HepG2 (cell line): ENCODE measurements around the gene RDH11. TPM values are rescaled to one million over a fixed set of nuclear protein-coding genes. Genes with fewer than 3 reads are reported as not detected.

Experiments used
- ATAC-seq: fragments of 200-7000 bp; cut with Tn5 transposase; 3 replicates; pipeline ENCODE4 v1.9.1; 2020; ENCODE audit warnings: mild to moderate bottlenecking, moderate library complexity
- BruUV-seq: library from RNA; stranded (reverse); fragments of 400-500 nt; replicated peaks from 2 replicates; lab custom pipeline; 2021; lab: Mats Ljungman, UMichigan
- CTCF ChIA-PET: fragments of 300-600 bp; formaldehyde crosslinking; extraction: SDS; loops from one replicate; lab custom pipeline; 2021; ENCODE audit warnings: low total read pairs, inconsistent platforms, low intra/inter-chr PET ratio; lab: Yijun Ruan, JAX
- POLR2A ChIA-PET: fragments of 350-600 bp; sonication (Branson Sonifier 250); formaldehyde crosslinking; loops from one replicate; lab custom pipeline; 2020; ENCODE audit warnings: antibody characterized with exemption, inconsistent platforms; lab: Yijun Ruan, JAX
- DNase-seq: peaks from one replicate; pipeline ENCODE4 v3.0.0-alpha.2; 2015; ENCODE audit warnings: low spot score
- FAIRE-seq: peaks from 3 replicates; lab custom pipeline; 2011; peaks lifted over from hg19 to GRCh38; lab: Jason Lieb, UNC
- H2AFZ ChIP-seq: one replicate; pipeline ENCODE4 v1.6.1; 2011; ENCODE audit warnings: low read length, inconsistent platforms
- H3K27ac ChIP-seq: fragments of 300-600 bp; 3 replicates; pipeline ENCODE4 v1.8.0; 2011; ENCODE audit warnings: mixed run types, mild to moderate bottlenecking, mixed read lengths, low read length, inconsistent platforms; ENCODE audit not compliant: insufficient read depth; ENCODE audit errors: extremely low read length
- H3K27me3 ChIP-seq, 2 experiments: fragments of 200-600 bp in 1 of 2; 2 replicates in 1 of 2; 3 replicates in 1 of 2; pipeline versions ENCODE4 v1.6.0 to v1.8.0; 2011; ENCODE audit warnings: low read length in 2 of 2, mild to moderate bottlenecking in 2 of 2, moderate library complexity in 2 of 2, inconsistent platforms in 1 of 2; ENCODE audit not compliant: insufficient read depth in 2 of 2, control insufficient read depth in 1 of 2
- H3K36me3 ChIP-seq, 2 experiments: fragments of 200-600 bp in 1 of 2; replicated peaks in 1 of 2; 2 replicates in 1 of 2; 3 replicates in 1 of 2; pipeline versions ENCODE4 v1.5.1 to v1.8.0; 2011; ENCODE audit warnings: low read length in 2 of 2, inconsistent platforms in 1 of 2; ENCODE audit not compliant: insufficient read depth in 2 of 2, control insufficient read depth in 1 of 2
- H3K4me1 ChIP-seq: 2 replicates; pipeline ENCODE4 v1.5.1; 2012; ENCODE audit warnings: low read length, inconsistent platforms; ENCODE audit not compliant: insufficient read depth
- H3K4me2 ChIP-seq: 2 replicates; pipeline ENCODE4 v1.6.0; 2011; ENCODE audit warnings: low read depth, low read length, inconsistent platforms
- H3K4me3 ChIP-seq, 3 experiments: fragments of 200-600 bp in 1 of 3; sonication (generic), shearing (Covaris generic) in 1 of 3; replicated peaks in 1 of 3; 2 replicates each; pipeline ENCODE4 v1.5.1; 2011 to 2016; ENCODE audit warnings: low read length in 3 of 3, inconsistent platforms in 2 of 3, low read depth in 2 of 3, mild to moderate bottlenecking in 2 of 3, control low read depth in 1 of 3, mixed read lengths in 1 of 3; ENCODE audit not compliant: insufficient read depth in 1 of 3
- H3K79me2 ChIP-seq: one replicate; pipeline ENCODE4 v1.6.1; 2011; ENCODE audit warnings: low read length, inconsistent platforms; ENCODE audit not compliant: insufficient read depth
- H3K9ac ChIP-seq: 2 replicates; pipeline ENCODE4 v1.6.0; 2011; ENCODE audit warnings: mild to moderate bottlenecking, low read depth, low read length, inconsistent platforms; ENCODE audit not compliant: insufficient read depth
- H3K9me3 ChIP-seq: 2 replicates; pipeline ENCODE4 v1.5.1; 2012; ENCODE audit warnings: mild to moderate bottlenecking, low read length
- H4K20me1 ChIP-seq: 2 replicates; pipeline ENCODE4 v1.6.0; 2011; ENCODE audit warnings: inconsistent platforms, mild to moderate bottlenecking, low read length, moderate library complexity; ENCODE audit not compliant: insufficient read depth
- ATM ChIP-seq: fragments of 450-650 bp; IDR thresholded peaks from 2 replicates; pipeline ENCODE4 v1.7.1; 2017; ENCODE audit warnings: mild to moderate bottlenecking, borderline replicate concordance
- CENPT ChIP-seq: sonication (generic); formaldehyde crosslinking; IDR thresholded peaks from 2 replicates; pipeline ENCODE4 v1.8.0; 2022; ENCODE audit warnings: low read depth, mild to moderate bottlenecking, moderate library complexity, missing genetic modification reagents
- FOXA3 ChIP-seq: IDR thresholded peaks from 2 replicates; pipeline ENCODE4 v1.6.1; 2016; ENCODE audit warnings: missing genetic modification reagents, missing compliant biosample characterization
- GZF1 ChIP-seq: sonication (generic); formaldehyde crosslinking; IDR thresholded peaks from 2 replicates; pipeline ENCODE4 v1.5.1; 2020; ENCODE audit warnings: mild to moderate bottlenecking, missing genetic modification reagents
- ISL2 ChIP-seq: sonication (generic); formaldehyde crosslinking; IDR thresholded peaks from 2 replicates; pipeline ENCODE4 v1.5.0; 2020; ENCODE audit warnings: missing genetic modification reagents
- KAT7 ChIP-seq: IDR thresholded peaks from 2 replicates; pipeline ENCODE4 v1.6.1; 2018; ENCODE audit warnings: borderline replicate concordance, missing compliant biosample characterization
- MIER2 ChIP-seq: IDR thresholded peaks from 2 replicates; pipeline ENCODE4 v1.6.1; 2016; ENCODE audit warnings: missing biosample characterization, missing genetic modification reagents
- ZBTB8A ChIP-seq: sonication (generic); formaldehyde crosslinking; IDR thresholded peaks from 2 replicates; pipeline ENCODE4 v1.4.0; 2020; ENCODE audit warnings: mild to moderate bottlenecking, low read depth, missing genetic modification reagents, borderline replicate concordance
- ZMYM3 ChIP-seq: sonication (generic); formaldehyde crosslinking; IDR thresholded peaks from 2 replicates; pipeline ENCODE4 v1.5.1; 2020; ENCODE audit warnings: mild to moderate bottlenecking, missing genetic modification reagents
- ZNF124 ChIP-seq: sonication (generic); formaldehyde crosslinking; IDR thresholded peaks from 2 replicates; pipeline ENCODE4 v1.4.0; 2020; ENCODE audit warnings: missing genetic modification reagents
- ZNF224 ChIP-seq: sonication (generic); formaldehyde crosslinking; IDR thresholded peaks from 2 replicates; pipeline ENCODE4 v1.5.0; 2020; ENCODE audit warnings: mild to moderate bottlenecking, missing genetic modification reagents
- ZNF530 ChIP-seq: sonication (generic); formaldehyde crosslinking; IDR thresholded peaks from 2 replicates; pipeline ENCODE4 v1.5.0; 2020; ENCODE audit warnings: low read depth, mild to moderate bottlenecking, missing genetic modification reagents
- WGBS: methylation state at CpG from one replicate; pipeline ENCODE4 v1.1.6; 2017; ENCODE audit warnings: low lambda C conversion rate; 5-methylcytosine and 5-hydroxymethylcytosine counted together
- in situ Hi-C: cut with HindIII; loops from 2 replicates; pipeline ENCODE4 v1.10.0; 2017; ENCODE audit warnings: low pct_unique_long_range_greater_than_20kb; ENCODE audit not compliant: extremely low pct_ligation_motif_present
- intact Hi-C: fragments of 100-400 bp; cut with micrococcal nuclease; formaldehyde crosslinking; loops from one replicate; pipeline ENCODE4 v1.10.0; 2022; ENCODE audit not compliant: unreplicated experiment
- polyA plus RNA-seq, 8 experiments: library from polyadenylated mRNA; depleted of rRNA in 3 of 8; stranded (reverse) in 7 of 8; unstranded in 1 of 8; fragments of >200 nt; fragmentation: Illumina TruSeq in 4 of 8; extraction: Trizol in 4 of 8; gene quantifications; 2 replicates each; pipeline versions ENCODE4 v1.2.1 to v1.2.3, GENCODE V29; 2011 to 2016; ENCODE audit warnings: low read depth in 4 of 8, missing spikeins in 1 of 8, mixed read lengths in 1 of 8; ENCODE audit not compliant: insufficient read depth in 1 of 8
- total RNA-seq, 5 experiments: library from RNA; depleted of rRNA; stranded (reverse); fragments of >200 nt; fragmentation: Illumina TruSeq; extraction: Trizol; gene quantifications; 2 replicates each; pipeline ENCODE4 v1.2.3, GENCODE V29; 2016; ENCODE audit warnings: low read depth in 1 of 5
- TF ChIP-seq, protein P1 (sequence below): sonication (generic); formaldehyde crosslinking; IDR thresholded peaks from 2 replicates; pipeline ENCODE4 v1.4.0; 2020; ENCODE audit warnings: missing genetic modification reagents
- TF ChIP-seq, protein P2 (sequence below): sonication (generic); formaldehyde crosslinking; IDR thresholded peaks from 2 replicates; pipeline ENCODE4 v1.9.0; 2022; ENCODE audit warnings: low read depth, missing genetic modification reagents
- TF ChIP-seq, protein P3 (sequence below): IDR thresholded peaks from 2 replicates; pipeline ENCODE4 v1.6.1; 2016; ENCODE audit warnings: low read depth, control low read depth
- TF ChIP-seq, protein P4 (sequence below): sonication (generic); formaldehyde crosslinking; IDR thresholded peaks from 2 replicates; pipeline ENCODE4 v1.8.1; 2022; ENCODE audit warnings: mild to moderate bottlenecking, missing genetic modification reagents
- TF ChIP-seq, protein P5 (sequence below): sonication (generic); formaldehyde crosslinking; IDR thresholded peaks from 2 replicates; pipeline ENCODE4; 2020; ENCODE audit warnings: missing genetic modification reagents, mild to moderate bottlenecking, borderline replicate concordance

RDH11 gene
- total and polyA plus RNA-seq, 2 of the 13 experiments (the other 11 are each of a cell fraction or from before 2014, with no cell fraction given), result 106 to 131 TPM

DNA sequence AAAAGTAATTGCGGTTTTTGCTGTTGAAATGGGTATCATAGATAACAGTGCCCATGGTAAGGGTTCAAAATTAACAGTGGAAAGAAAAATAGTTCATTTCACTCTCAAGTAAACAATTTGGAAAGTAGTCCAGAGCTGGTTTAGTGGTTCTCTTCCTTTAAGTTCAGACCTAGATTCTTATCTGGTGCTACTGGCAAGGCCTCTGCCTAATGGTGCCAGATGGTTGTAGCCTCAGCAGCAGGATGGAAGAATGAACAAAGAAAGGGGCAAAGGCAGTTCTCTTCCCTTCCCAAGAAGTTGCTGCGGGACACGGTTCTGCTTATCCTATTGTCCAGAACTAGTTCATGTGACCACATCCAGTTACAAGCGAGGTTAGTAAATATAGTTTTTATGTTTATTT, 65.4 kb downstream of the RDH11 start:
- TF ChIP-seq ISL2 (CRISPR knock-in tag) (no peak), CENPT (CRISPR knock-in tag) (no peak), ZMYM3 (CRISPR knock-in tag) (no peak), FOXA3 (CRISPR knock-in tag) (no peak), GZF1 (CRISPR knock-in tag) (no peak), MIER2 (CRISPR knock-in tag) (no peak), ATM (no peak), KAT7 (CRISPR knock-in tag) (no peak), ZBTB8A (CRISPR knock-in tag) (no peak), ZNF124 (no peak), ZNF224 (CRISPR knock-in tag) (no peak), ZNF530 (CRISPR knock-in tag) (no peak)
- TF ChIP-seq, protein P1, sequence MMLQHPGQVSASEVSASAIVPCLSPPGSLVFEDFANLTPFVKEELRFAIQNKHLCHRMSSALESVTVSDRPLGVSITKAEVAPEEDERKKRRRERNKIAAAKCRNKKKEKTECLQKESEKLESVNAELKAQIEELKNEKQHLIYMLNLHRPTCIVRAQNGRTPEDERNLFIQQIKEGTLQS (CRISPR knock-in tag), result no peak
- TF ChIP-seq, protein P2, sequence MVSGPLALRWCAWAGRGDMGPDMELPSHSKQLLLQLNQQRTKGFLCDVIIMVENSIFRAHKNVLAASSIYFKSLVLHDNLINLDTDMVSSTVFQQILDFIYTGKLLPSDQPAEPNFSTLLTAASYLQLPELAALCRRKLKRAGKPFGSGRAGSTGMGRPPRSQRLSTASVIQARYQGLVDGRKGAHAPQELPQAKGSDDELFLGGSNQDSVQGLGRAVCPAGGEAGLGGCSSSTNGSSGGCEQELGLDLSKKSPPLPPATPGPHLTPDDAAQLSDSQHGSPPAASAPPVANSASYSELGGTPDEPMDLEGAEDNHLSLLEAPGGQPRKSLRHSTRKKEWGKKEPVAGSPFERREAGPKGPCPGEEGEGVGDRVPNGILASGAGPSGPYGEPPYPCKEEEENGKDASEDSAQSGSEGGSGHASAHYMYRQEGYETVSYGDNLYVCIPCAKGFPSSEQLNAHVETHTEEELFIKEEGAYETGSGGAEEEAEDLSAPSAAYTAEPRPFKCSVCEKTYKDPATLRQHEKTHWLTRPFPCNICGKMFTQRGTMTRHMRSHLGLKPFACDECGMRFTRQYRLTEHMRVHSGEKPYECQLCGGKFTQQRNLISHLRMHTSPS (CRISPR knock-in tag), result no peak
- TF ChIP-seq, protein P3, sequence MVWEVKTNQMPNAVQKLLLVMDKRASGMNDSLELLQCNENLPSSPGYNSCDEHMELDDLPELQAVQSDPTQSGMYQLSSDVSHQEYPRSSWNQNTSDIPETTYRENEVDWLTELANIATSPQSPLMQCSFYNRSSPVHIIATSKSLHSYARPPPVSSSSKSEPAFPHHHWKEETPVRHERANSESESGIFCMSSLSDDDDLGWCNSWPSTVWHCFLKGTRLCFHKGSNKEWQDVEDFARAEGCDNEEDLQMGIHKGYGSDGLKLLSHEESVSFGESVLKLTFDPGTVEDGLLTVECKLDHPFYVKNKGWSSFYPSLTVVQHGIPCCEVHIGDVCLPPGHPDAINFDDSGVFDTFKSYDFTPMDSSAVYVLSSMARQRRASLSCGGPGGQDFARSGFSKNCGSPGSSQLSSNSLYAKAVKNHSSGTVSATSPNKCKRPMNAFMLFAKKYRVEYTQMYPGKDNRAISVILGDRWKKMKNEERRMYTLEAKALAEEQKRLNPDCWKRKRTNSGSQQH (CRISPR knock-in tag), result no peak
- TF ChIP-seq, protein P4, sequence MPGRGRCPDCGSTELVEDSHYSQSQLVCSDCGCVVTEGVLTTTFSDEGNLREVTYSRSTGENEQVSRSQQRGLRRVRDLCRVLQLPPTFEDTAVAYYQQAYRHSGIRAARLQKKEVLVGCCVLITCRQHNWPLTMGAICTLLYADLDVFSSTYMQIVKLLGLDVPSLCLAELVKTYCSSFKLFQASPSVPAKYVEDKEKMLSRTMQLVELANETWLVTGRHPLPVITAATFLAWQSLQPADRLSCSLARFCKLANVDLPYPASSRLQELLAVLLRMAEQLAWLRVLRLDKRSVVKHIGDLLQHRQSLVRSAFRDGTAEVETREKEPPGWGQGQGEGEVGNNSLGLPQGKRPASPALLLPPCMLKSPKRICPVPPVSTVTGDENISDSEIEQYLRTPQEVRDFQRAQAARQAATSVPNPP (CRISPR knock-in tag), result no peak
- TF ChIP-seq, protein P5, sequence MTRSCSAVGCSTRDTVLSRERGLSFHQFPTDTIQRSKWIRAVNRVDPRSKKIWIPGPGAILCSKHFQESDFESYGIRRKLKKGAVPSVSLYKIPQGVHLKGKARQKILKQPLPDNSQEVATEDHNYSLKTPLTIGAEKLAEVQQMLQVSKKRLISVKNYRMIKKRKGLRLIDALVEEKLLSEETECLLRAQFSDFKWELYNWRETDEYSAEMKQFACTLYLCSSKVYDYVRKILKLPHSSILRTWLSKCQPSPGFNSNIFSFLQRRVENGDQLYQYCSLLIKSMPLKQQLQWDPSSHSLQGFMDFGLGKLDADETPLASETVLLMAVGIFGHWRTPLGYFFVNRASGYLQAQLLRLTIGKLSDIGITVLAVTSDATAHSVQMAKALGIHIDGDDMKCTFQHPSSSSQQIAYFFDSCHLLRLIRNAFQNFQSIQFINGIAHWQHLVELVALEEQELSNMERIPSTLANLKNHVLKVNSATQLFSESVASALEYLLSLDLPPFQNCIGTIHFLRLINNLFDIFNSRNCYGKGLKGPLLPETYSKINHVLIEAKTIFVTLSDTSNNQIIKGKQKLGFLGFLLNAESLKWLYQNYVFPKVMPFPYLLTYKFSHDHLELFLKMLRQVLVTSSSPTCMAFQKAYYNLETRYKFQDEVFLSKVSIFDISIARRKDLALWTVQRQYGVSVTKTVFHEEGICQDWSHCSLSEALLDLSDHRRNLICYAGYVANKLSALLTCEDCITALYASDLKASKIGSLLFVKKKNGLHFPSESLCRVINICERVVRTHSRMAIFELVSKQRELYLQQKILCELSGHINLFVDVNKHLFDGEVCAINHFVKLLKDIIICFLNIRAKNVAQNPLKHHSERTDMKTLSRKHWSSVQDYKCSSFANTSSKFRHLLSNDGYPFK, result no peak

More for the DNA sequence above, 65.4 kb downstream of the RDH11 start:
- no peak overlapping the region for H3K4me2 ChIP-seq
- no peak overlapping the region for H3K27ac ChIP-seq
- ChIA-PET CTCF (no interaction called here), POLR2A (no interaction called here)
- H2AFZ ChIP-seq, result no peak overlapping the region
- BruUV-seq, result no TSS peak
- peaks cover 15% of the 10 kb centered on the region for H3K4me1 ChIP-seq
- WGBS, result 91% methylated on average over 4 of the region's 4 CpGs
- peaks cover 1 to 8% of the 10 kb centered on the region in 2 experiments; a peak in 1 of 5 replicates for H3K36me3 ChIP-seq
- DNase-seq (no peak), FAIRE-seq (no peak), ATAC-seq (no peak)
- H4K20me1 ChIP-seq, result no peaks in the 10 kb centered on the region
- H3K79me2 ChIP-seq, result no peaks in the 10 kb centered on the region
- in situ Hi-C loops, result no loop called here
- no peak overlapping the region for H3K9ac ChIP-seq
- no peaks in the 10 kb centered on the region for H3K27me3 ChIP-seq
- H3K9me3 ChIP-seq, result no peaks in the 10 kb centered on the region
- intact Hi-C loops, result no loop called here
- H3K4me3 ChIP-seq, result no peak overlapping the region
